ENCODE results near the gene SIX5.

SIX5 gene

GRCh38 chr19:45782820-45783785, 14.1 kb upstream of the SIX5 start:
- H3K4me3 ChIP-seq (ENCODE audit: low read length in 2 of 2), result peak overlapping the region in 1 of 2 donors; percentile 7
- peaks cover 17 to 22% of the 10 kb centered on the region in 2 donors for H3K4me1 ChIP-seq (ENCODE audit: control insufficient read depth in 2 of 2, insufficient read depth in 2 of 2, low read length in 2 of 2)
- H3K27me3 ChIP-seq (ENCODE audit: control insufficient read depth in 2 of 2, insufficient read depth in 2 of 2, low read length in 2 of 2), result no peaks in the 10 kb centered on the region
- peak overlapping the region; percentile 39 to 41 for H3K9ac ChIP-seq (ENCODE audit: low read depth in 1 of 2, low read length in 2 of 2)
- peak overlapping the region; percentile 64 to 76 for H3K27ac ChIP-seq (ENCODE audit: low read depth in 2 of 2, low read length in 2 of 2)
- H3K9me3 ChIP-seq (ENCODE audit: control insufficient read depth in 2 of 2, low read length in 2 of 2), result no peaks in the 10 kb centered on the region
- peaks cover 13 to 23% of the 10 kb centered on the region in 2 donors for H3K36me3 ChIP-seq (ENCODE audit: control insufficient read depth in 2 of 2, insufficient read depth in 2 of 2, low read length in 2 of 2)

DNA sequence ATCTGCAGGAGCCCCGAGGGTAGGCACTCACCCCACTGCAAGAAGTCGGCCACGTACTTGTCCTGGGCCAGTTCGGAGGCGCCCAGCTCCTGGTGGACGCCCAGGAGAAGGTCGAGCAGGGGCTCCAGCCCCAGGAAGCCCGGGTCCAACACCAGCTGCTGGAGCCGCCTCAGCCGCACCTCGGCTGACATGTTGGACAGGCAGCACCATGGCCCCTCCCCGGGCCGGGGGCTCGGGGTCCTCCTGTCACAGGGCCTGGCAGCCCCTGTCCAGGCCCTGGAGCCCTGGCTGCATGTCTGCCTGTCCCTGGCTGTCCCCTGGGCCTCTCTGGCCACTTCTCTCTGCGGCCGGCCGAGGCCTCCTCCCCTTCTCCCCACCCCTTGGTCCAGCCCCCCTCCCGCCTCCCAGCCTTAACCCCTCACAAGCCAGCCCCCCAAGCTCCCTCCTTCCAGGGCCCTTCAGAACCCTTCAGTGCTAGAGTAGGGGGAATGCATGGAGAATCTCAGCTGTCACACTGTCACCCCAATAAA, 13.2 kb upstream of the SIX5 start, which contains the start of gene DMPK:
Gene DMPK, minus strand, starts transcription at position 329 of the 530 bp plus-strand sequence. Its CDS starts 138 bp downstream, at position 191.
- Histone ChIP-seq H3K27ac (ENCODE audit: low read depth in 2 of 2, low read length in 2 of 2) (peak within 1 kb of the TSS; percentile 64 to 76), H3K4me1 (ENCODE audit: control insufficient read depth in 2 of 2, insufficient read depth in 2 of 2, low read length in 2 of 2) (peaks cover 17 to 22% of the 10 kb centered on the region in 2 donors), H3K9ac (ENCODE audit: low read depth in 1 of 2, low read length in 2 of 2) (peak within 1 kb of the TSS; percentile 41 to 43), H3K4me3 (ENCODE audit: low read length in 2 of 2) (peak within 1 kb of the TSS; percentile 44 to 50), H3K27me3 (ENCODE audit: control insufficient read depth in 2 of 2, insufficient read depth in 2 of 2, low read length in 2 of 2) (no peaks in the 10 kb centered on the region), H3K9me3 (ENCODE audit: control insufficient read depth in 2 of 2, low read length in 2 of 2) (no peaks in the 10 kb centered on the region), H3K36me3 (ENCODE audit: control insufficient read depth in 2 of 2, insufficient read depth in 2 of 2, low read length in 2 of 2) (peaks cover 11 to 23% of the 10 kb centered on the region in 2 donors)

DNA sequence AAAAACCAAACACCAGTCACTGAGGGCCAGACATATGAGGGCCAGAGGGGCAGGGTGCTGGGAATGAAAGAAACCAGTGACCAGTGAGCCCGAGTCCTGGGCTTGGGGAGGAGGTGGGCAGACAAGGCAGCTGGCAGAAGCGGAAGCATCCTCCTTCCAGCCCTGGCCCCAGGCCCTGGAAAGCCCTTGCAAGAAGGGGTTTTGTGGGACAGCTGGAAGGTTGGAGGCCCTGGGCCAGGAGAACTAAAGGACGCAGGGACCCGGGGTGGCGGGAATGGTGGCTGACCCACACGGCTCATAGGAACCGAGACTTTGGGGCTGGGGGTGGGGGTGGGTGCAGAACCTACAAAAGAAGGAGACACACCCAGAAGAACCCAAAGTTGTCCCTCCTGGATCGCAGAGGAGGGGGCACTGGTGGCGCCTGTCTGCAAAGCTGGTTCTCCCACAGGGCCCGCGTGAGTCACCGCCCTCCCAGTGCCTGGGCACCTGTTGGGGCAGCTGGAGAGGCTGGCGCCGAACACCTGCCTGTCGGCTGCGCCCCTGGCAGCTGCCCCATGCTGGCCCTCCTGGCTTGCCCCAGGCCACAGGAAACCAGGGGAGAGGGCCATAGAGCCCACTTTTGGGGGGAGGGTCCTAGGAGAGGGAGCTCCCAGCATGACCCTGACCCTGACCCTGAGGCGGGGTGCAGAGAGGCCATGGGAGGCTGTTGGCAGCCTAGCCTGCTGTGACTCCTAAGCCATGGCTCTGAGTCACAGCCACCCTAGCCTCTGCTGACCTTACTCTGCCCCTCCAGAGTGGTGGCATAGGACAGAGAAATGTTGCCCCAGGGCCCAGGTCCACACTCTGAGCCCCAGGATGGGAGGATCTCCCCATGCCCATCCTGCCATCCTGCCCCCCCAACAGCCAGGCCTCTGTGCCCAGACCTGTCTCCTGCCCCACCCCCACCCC, 12.4 kb upstream of the SIX5 start:
- Histone ChIP-seq H3K27ac (ENCODE audit: low read depth in 2 of 2, low read length in 2 of 2) (peak overlapping the region in 1 of 2 donors; percentile 76), H3K36me3 (ENCODE audit: control insufficient read depth in 2 of 2, insufficient read depth in 2 of 2, low read length in 2 of 2) (peaks cover 12 to 23% of the 10 kb centered on the region in 2 donors), H3K9me3 (ENCODE audit: control insufficient read depth in 2 of 2, low read length in 2 of 2) (no peaks in the 10 kb centered on the region), H3K9ac (ENCODE audit: low read depth in 1 of 2, low read length in 2 of 2) (peak overlapping the region in 1 of 2 donors; percentile 43), H3K4me1 (ENCODE audit: control insufficient read depth in 2 of 2, insufficient read depth in 2 of 2, low read length in 2 of 2) (peaks cover 17 to 22% of the 10 kb centered on the region in 2 donors), H3K4me3 (ENCODE audit: low read length in 2 of 2) (peak overlapping the region; percentile 21 to 50), H3K27me3 (ENCODE audit: control insufficient read depth in 2 of 2, insufficient read depth in 2 of 2, low read length in 2 of 2) (no peaks in the 10 kb centered on the region)

- Histone ChIP-seq H3K36me3 (ENCODE audit: control insufficient read depth in 2 of 2, insufficient read depth in 2 of 2, low read length in 2 of 2) (peaks cover 12 to 14% of the 10 kb centered on the region in 2 donors), H3K27me3 (ENCODE audit: control insufficient read depth in 2 of 2, insufficient read depth in 2 of 2, low read length in 2 of 2) (no peaks in the 10 kb centered on the region), H3K4me1 (ENCODE audit: control insufficient read depth in 2 of 2, insufficient read depth in 2 of 2, low read length in 2 of 2) (peaks cover 17 to 22% of the 10 kb centered on the region in 2 donors), H3K27ac (ENCODE audit: low read depth in 2 of 2, low read length in 2 of 2) (peak overlapping the region in 1 of 2 donors; percentile 48), H3K9ac (ENCODE audit: low read depth in 1 of 2, low read length in 2 of 2) (no peak overlapping the region), H3K9me3 (ENCODE audit: control insufficient read depth in 2 of 2, low read length in 2 of 2) (no peaks in the 10 kb centered on the region), H3K4me3 (ENCODE audit: low read length in 2 of 2) (peak overlapping the region in 1 of 2 donors; percentile 45)
Measured at GRCh38 chr19:45780448-45781213, 11.6 kb upstream of the SIX5 start.

GRCh38 chr19:45780146-45780447, 11.0 kb upstream of the SIX5 start:
- Histone ChIP-seq H3K27me3 (ENCODE audit: control insufficient read depth in 2 of 2, insufficient read depth in 2 of 2, low read length in 2 of 2) (no peaks in the 10 kb centered on the region), H3K9me3 (ENCODE audit: control insufficient read depth in 2 of 2, low read length in 2 of 2) (no peaks in the 10 kb centered on the region), H3K9ac (ENCODE audit: low read depth in 1 of 2, low read length in 2 of 2) (peak overlapping the region in 1 of 2 donors; percentile 44), H3K4me1 (ENCODE audit: control insufficient read depth in 2 of 2, insufficient read depth in 2 of 2, low read length in 2 of 2) (peaks cover 17 to 22% of the 10 kb centered on the region in 2 donors), H3K4me3 (ENCODE audit: low read length in 2 of 2) (peak overlapping the region in 1 of 2 donors; percentile 31), H3K27ac (ENCODE audit: low read depth in 2 of 2, low read length in 2 of 2) (peak overlapping the region in 1 of 2 donors; percentile 48), H3K36me3 (ENCODE audit: control insufficient read depth in 2 of 2, insufficient read depth in 2 of 2, low read length in 2 of 2) (peaks cover 11 to 12% of the 10 kb centered on the region in 2 donors)

DNA sequence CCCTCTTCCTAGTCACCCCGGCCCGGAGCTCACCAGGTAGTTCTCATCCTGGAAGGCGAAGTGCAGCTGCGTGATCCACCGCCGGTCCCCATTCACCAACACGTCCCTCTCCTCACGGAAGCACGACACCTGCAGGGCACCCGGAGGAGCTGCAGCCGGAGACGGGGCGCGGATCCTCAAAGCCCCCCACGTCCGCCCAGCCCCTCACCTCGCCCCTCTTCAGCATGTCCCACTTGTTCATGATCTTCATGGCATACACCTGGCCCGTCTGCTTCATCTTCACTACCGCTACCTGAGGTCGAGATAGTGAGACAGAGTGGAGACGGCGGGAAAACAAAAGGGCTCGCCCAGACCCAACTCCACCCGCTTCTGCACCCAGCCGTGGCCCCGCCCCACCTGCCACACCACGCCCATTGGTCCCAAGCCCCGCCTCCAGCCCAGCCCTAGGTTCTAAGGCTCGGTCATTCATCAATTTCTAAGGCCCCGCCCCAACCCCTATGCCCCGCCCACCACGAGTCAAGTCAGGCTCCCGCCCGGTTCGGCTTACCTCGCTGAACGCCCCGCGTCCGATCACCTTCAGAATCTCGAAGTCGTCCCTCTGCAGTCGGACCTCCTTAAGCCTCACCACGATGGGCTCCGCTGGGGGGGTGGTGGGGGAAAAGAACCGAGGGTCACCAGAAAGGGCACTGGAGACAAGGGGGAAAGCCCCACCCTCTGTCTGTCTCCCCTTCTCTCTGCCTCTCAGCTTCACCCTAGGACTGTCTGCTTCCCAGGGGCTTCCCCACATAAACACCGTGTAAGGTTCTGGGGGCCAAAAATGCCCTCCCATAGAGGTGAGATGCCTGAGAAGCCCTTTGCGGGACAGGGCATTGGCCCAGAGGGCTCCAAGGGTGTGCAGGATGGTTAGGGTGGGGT, 10.4 kb upstream of the SIX5 start:
- Histone ChIP-seq H3K4me1 (ENCODE audit: control insufficient read depth in 2 of 2, insufficient read depth in 2 of 2, low read length in 2 of 2) (peaks cover 17 to 22% of the 10 kb centered on the region in 2 donors), H3K36me3 (ENCODE audit: control insufficient read depth in 2 of 2, insufficient read depth in 2 of 2, low read length in 2 of 2) (peaks cover 9 to 10% of the 10 kb centered on the region in 2 donors), H3K9ac (ENCODE audit: low read depth in 1 of 2, low read length in 2 of 2) (peak overlapping the region in 1 of 2 donors; percentile 44), H3K27me3 (ENCODE audit: control insufficient read depth in 2 of 2, insufficient read depth in 2 of 2, low read length in 2 of 2) (no peaks in the 10 kb centered on the region), H3K9me3 (ENCODE audit: control insufficient read depth in 2 of 2, low read length in 2 of 2) (no peaks in the 10 kb centered on the region), H3K27ac (ENCODE audit: low read depth in 2 of 2, low read length in 2 of 2) (peak overlapping the region in 1 of 2 donors; percentile 58), H3K4me3 (ENCODE audit: low read length in 2 of 2) (peak overlapping the region; percentile 59 to 61)

DNA sequence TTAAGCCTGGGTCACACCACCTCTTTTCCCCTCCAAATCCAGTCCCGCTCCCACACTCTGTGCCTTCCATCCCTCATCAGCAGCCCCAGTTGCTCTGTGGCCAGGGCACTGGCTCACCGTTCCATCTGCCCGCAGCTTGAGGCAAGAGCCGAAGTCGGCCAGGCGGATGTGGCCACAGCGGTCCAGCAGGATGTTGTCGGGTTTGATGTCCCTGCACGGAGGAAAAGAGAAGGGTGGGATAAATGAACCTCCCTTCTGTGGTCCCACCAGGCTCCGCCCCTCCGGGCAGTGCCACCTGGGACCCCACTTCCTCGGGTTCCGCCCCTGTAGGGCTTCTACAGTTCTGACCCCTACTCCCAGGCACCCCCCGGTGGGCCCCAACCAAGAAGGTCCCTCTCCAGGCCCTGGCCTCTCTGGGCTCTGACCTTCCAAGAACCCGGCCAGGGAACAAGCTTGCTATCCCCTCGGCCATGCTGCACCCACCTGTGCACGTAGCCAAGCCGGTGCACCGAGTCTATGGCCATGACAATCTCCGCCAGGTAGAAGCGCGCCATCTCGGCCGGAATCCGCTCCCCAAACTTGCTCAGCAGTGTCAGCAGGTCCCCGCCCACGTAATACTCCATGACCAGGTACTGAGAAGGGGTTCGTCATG, 9.1 kb upstream of the SIX5 start:
- Histone ChIP-seq H3K4me3 (ENCODE audit: low read length in 2 of 2) (no peak overlapping the region), H3K9me3 (ENCODE audit: control insufficient read depth in 2 of 2, low read length in 2 of 2) (no peaks in the 10 kb centered on the region), H3K36me3 (ENCODE audit: control insufficient read depth in 2 of 2, insufficient read depth in 2 of 2, low read length in 2 of 2) (peaks cover 9 to 10% of the 10 kb centered on the region in 2 donors), H3K27me3 (ENCODE audit: control insufficient read depth in 2 of 2, insufficient read depth in 2 of 2, low read length in 2 of 2) (no peaks in the 10 kb centered on the region), H3K9ac (ENCODE audit: low read depth in 1 of 2, low read length in 2 of 2) (no peak overlapping the region), H3K4me1 (ENCODE audit: control insufficient read depth in 2 of 2, insufficient read depth in 2 of 2, low read length in 2 of 2) (peaks cover 15 to 26% of the 10 kb centered on the region in 2 donors), H3K27ac (ENCODE audit: low read depth in 2 of 2, low read length in 2 of 2) (no peak overlapping the region)

DNA sequence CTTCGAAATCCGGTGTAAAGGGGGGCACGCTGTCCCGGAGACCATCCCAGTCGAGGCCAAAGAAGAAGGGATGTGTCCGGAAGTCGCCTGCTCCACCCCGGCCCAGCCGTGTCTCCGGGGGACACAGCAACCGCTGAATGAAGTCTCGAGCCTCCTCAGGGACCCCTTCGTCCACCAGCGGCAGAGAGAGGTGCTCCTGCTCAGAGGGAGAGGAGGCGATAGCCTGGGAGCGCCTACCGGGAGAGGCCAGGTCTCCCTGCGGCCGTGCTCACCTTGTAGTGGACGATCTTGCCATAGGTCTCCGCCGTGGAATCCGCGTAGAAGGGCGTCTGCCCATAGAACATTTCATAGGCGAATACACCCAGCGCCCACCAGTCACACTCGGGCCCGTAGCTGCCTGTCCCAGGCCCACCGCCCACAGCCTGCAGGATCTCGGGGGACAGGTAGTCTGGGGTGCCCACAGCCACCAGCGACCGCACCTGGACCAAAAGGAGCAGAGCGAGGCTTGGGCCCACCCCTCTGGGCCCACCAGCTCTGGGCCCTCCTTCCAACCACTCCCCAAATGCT, 8.4 kb upstream of the SIX5 start:
- Histone ChIP-seq H3K36me3 (ENCODE audit: control insufficient read depth in 2 of 2, insufficient read depth in 2 of 2, low read length in 2 of 2) (peaks cover 9 to 10% of the 10 kb centered on the region in 2 donors), H3K27ac (ENCODE audit: low read depth in 2 of 2, low read length in 2 of 2) (no peak overlapping the region), H3K27me3 (ENCODE audit: control insufficient read depth in 2 of 2, insufficient read depth in 2 of 2, low read length in 2 of 2) (no peaks in the 10 kb centered on the region), H3K9ac (ENCODE audit: low read depth in 1 of 2, low read length in 2 of 2) (no peak overlapping the region), H3K4me1 (ENCODE audit: control insufficient read depth in 2 of 2, insufficient read depth in 2 of 2, low read length in 2 of 2) (peaks cover 17 to 32% of the 10 kb centered on the region in 2 donors), H3K9me3 (ENCODE audit: control insufficient read depth in 2 of 2, low read length in 2 of 2) (no peaks in the 10 kb centered on the region), H3K4me3 (ENCODE audit: low read length in 2 of 2) (no peak overlapping the region)

Measured in mucosa of rectum (tissue), 2 donors.